H9 (cell line): ENCODE results near the gene HS2ST1. TPM values are rescaled to one million over a fixed set of nuclear protein-coding genes. Genes with fewer than 3 reads are reported as not detected.
A peak's percentile ranks its signal among the peaks of the same experiment; 100 is the strongest.

Experiments
- DNase-seq: peaks from one replicate; pipeline ENCODE4 v3.0.0-alpha.2; 2017
- H2AFZ ChIP-seq: one replicate; pipeline ENCODE4 v1.6.1; 2013; ENCODE audit warnings: mild to moderate bottlenecking, low read length, control low read depth, moderate library complexity
- H2AK5ac ChIP-seq: 2 replicates; pipeline ENCODE4 v1.6.1; 2013; ENCODE audit warnings: low read length, control low read depth, mixed read lengths; ENCODE audit not compliant: insufficient read length
- H2BK120ac ChIP-seq: one replicate; pipeline ENCODE4 v1.6.1; 2013; ENCODE audit warnings: low read depth, mild to moderate bottlenecking, low read length, control low read depth, inconsistent platforms; ENCODE audit not compliant: poor library complexity, severe bottlenecking
- H2BK12ac ChIP-seq: 2 replicates; pipeline ENCODE4 v1.6.1; 2013; ENCODE audit warnings: low read length, control low read depth, mixed read lengths, low read depth; ENCODE audit not compliant: insufficient read length
- H2BK15ac ChIP-seq: 2 replicates; pipeline ENCODE4 v1.6.1; 2013; ENCODE audit warnings: low read depth, low read length, control low read depth
- H2BK20ac ChIP-seq: one replicate; pipeline ENCODE4 v1.6.1; 2013; ENCODE audit warnings: low read depth, mild to moderate bottlenecking, low read length, control low read depth, inconsistent platforms; ENCODE audit not compliant: poor library complexity, severe bottlenecking
- H2BK5ac ChIP-seq: 2 replicates; pipeline ENCODE4 v1.6.1; 2013; ENCODE audit warnings: low read length, control low read depth, mixed read lengths; ENCODE audit not compliant: insufficient read length
- H3K14ac ChIP-seq: 2 replicates; pipeline ENCODE4 v1.6.1; 2013; ENCODE audit warnings: low read length, control low read depth; ENCODE audit not compliant: insufficient read depth
- H3K18ac ChIP-seq: 2 replicates; pipeline ENCODE4 v1.6.1; 2013; ENCODE audit warnings: low read depth, mild to moderate bottlenecking, mixed read lengths, low read length, control low read depth; ENCODE audit not compliant: insufficient read length
- H3K23ac ChIP-seq: 2 replicates; pipeline ENCODE4 v1.6.1; 2013; ENCODE audit warnings: low read length, control low read depth, mixed read lengths, low read depth; ENCODE audit not compliant: insufficient read length
- H3K23me2 ChIP-seq: 2 replicates; pipeline ENCODE4 v1.6.1; 2013; ENCODE audit warnings: low read depth, mild to moderate bottlenecking, mixed read lengths, low read length, control low read depth; ENCODE audit not compliant: insufficient read length, poor library complexity, severe bottlenecking
- H3K27ac ChIP-seq: 2 replicates; pipeline ENCODE4 v1.5.1; 2013; ENCODE audit warnings: low read length, control low read depth, mixed read lengths, low read depth; ENCODE audit not compliant: insufficient read length
- H3K27me3 ChIP-seq: 2 replicates; pipeline ENCODE4 v1.6.1; 2013; ENCODE audit warnings: low read length, control low read depth, inconsistent platforms; ENCODE audit not compliant: insufficient read depth
- H3K4ac ChIP-seq: 2 replicates; pipeline ENCODE4 v1.6.1; 2013; ENCODE audit warnings: low read depth, mild to moderate bottlenecking, control low read depth, inconsistent platforms, low read length, moderate library complexity
- H3K4me1 ChIP-seq: 2 replicates; pipeline ENCODE4 v1.6.1; 2013; ENCODE audit warnings: low read length, control low read depth, inconsistent platforms; ENCODE audit not compliant: insufficient read depth
- H3K4me2 ChIP-seq: 2 replicates; pipeline ENCODE4 v1.6.1; 2013; ENCODE audit warnings: low read length, control low read depth, mixed read lengths; ENCODE audit not compliant: insufficient read length, insufficient read depth
- H3K56ac ChIP-seq: 2 replicates; pipeline ENCODE4 v1.6.1; 2013; ENCODE audit warnings: low read depth, mild to moderate bottlenecking, mixed read lengths, low read length, control low read depth; ENCODE audit not compliant: insufficient read length
- H3K79me1 ChIP-seq: 2 replicates; pipeline ENCODE4 v1.6.1; 2013; ENCODE audit warnings: low read depth, mild to moderate bottlenecking, moderate library complexity, low read length, control low read depth, inconsistent platforms; ENCODE audit not compliant: insufficient read depth, poor library complexity, severe bottlenecking
- H3K79me2 ChIP-seq: 2 replicates; pipeline ENCODE4 v1.6.1; 2013; ENCODE audit warnings: low read length, control low read depth, inconsistent platforms; ENCODE audit not compliant: insufficient read depth
- H3K9ac ChIP-seq: 2 replicates; pipeline ENCODE4 v1.6.1; 2013; ENCODE audit warnings: low read length, control low read depth, mixed read lengths; ENCODE audit not compliant: insufficient read length; ENCODE audit errors: extremely low read depth
- H3K9me3 ChIP-seq: one replicate; pipeline ENCODE4 v1.6.1; 2013; ENCODE audit warnings: low read depth, low read length, inconsistent platforms; ENCODE audit not compliant: control insufficient read depth
- H3T11ph ChIP-seq: one replicate; pipeline ENCODE4 v1.6.1; 2013; ENCODE audit warnings: mild to moderate bottlenecking, low read length, control low read depth, inconsistent platforms
- H4K20me1 ChIP-seq: one replicate; pipeline ENCODE4 v1.6.1; 2013; ENCODE audit not compliant: control insufficient read depth, insufficient read length, insufficient read depth
- H4K5ac ChIP-seq: 2 replicates; pipeline ENCODE4 v1.6.1; 2013; ENCODE audit warnings: low read depth, mild to moderate bottlenecking, mixed read lengths, low read length, control low read depth; ENCODE audit not compliant: insufficient read length
- H4K8ac ChIP-seq: replicated peaks from 2 replicates; pipeline ENCODE4 v1.6.1; 2013; ENCODE audit warnings: low read length, control low read depth, mixed read lengths, low read depth; ENCODE audit not compliant: insufficient read length
- H4K91ac ChIP-seq: 2 replicates; pipeline ENCODE4 v1.6.1; 2013; ENCODE audit warnings: low read depth, mild to moderate bottlenecking, moderate library complexity, mixed read lengths, low read length, control low read depth; ENCODE audit not compliant: insufficient read length
- H3K27ac Mint-ChIP-seq, 3 experiments: 2 replicates in 2 of 3; 3 replicates in 1 of 3; pipeline ENCODE4 v1.8.0; 2020 to 2021; ENCODE audit warnings: mixed read lengths in 3 of 3, mild to moderate bottlenecking in 1 of 3, moderate library complexity in 1 of 3
- H3K27me3 Mint-ChIP-seq: 2 replicates; pipeline ENCODE4 v1.8.0; 2021; ENCODE audit warnings: low read depth, mild to moderate bottlenecking, moderate library complexity, mixed read lengths
- H3K36me3 Mint-ChIP-seq, 3 experiments: 2 replicates in 2 of 3; 3 replicates in 1 of 3; pipeline ENCODE4 v1.8.0; 2020 to 2021; ENCODE audit warnings: low read depth in 3 of 3, mixed read lengths in 3 of 3; ENCODE audit not compliant: insufficient read depth in 1 of 3
- H3K4me1 Mint-ChIP-seq, 2 experiments: 2 replicates each; pipeline ENCODE4 v1.8.0; 2020; ENCODE audit warnings: mixed read lengths in 2 of 2
- H3K4me3 Mint-ChIP-seq, 2 experiments: 2 replicates in 1 of 2; 3 replicates in 1 of 2; pipeline ENCODE4 v1.8.0; 2020 to 2021; ENCODE audit warnings: mild to moderate bottlenecking in 2 of 2, mixed read lengths in 2 of 2, moderate library complexity in 1 of 2
- H3K9me3 Mint-ChIP-seq, 2 experiments: 2 replicates in 1 of 2; 3 replicates in 1 of 2; pipeline ENCODE4 v1.8.0; 2020; ENCODE audit warnings: mild to moderate bottlenecking in 2 of 2, mixed read lengths in 2 of 2, moderate library complexity in 1 of 2
- WGBS: extraction: QIAGEN DNeasy Blood & Tissue Kit; methylation state at CpG from one replicate; pipeline ENCODE4 v1.1.7; 2013; ENCODE audit warnings: missing lambda C conversion rate, low lambda C conversion rate, mixed read lengths; ENCODE audit not compliant: insufficient read length; ENCODE audit errors: extremely low coverage; 5-methylcytosine and 5-hydroxymethylcytosine counted together
- total RNA-seq: library from RNA; stranded (reverse); gene quantifications from 2 replicates; pipeline ENCODE4 v1.2.1, GENCODE V29; 2021
- TF ChIP-seq, protein P1 (sequence below): fragments of 200-600 bp; sonication (generic); conservative IDR thresholded peaks from 3 replicates; pipeline ENCODE4 v1.8.0; 2021; ENCODE audit warnings: antibody characterized with exemption, mild to moderate bottlenecking

The HS2ST1 gene
- total RNA-seq, 1 experiment from 2014 or later = 20.1 TPM

DNA sequence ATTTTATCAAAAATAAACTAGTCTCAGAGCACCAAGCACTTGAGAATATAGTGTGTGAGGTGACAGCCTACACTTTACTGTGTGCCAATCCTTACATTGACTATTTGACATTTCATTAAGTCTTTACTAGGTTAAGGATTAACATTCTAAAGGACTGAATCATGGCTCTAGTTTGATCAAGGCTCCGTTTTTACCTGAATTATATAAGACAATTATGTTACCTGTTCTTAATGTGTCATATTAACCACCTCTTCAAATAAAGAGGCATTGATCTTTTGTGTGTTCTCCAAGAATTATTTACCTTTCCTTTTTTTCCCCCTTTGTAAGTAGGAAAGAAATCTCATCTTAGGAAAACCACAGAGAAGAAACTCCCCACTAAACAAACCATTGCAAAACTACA lies 189.7 kb downstream of the HS2ST1 start:
- no peak overlapping the region for H2BK120ac ChIP-seq
- peaks cover 18 to 23% (median 20%) of the 10 kb centered on the region in 3 experiments for H3K36me3 Mint-ChIP-seq
- H3K27ac Mint-ChIP-seq = peak overlapping the region in 1 of 3 experiments; percentile 21; a peak in 1 of 7 replicates
- H3K4me3 Mint-ChIP-seq = no peak overlapping the region
- H2AK5ac ChIP-seq = no peak overlapping the region
- H3K4me2 ChIP-seq = no peak overlapping the region
- peaks cover 22 to 28% of the 10 kb centered on the region in 2 experiments for H3K4me1 Mint-ChIP-seq
- peaks cover 6 to 12% of the 10 kb centered on the region in 2 experiments for H3K9me3 Mint-ChIP-seq
- no peak overlapping the region for H2AFZ ChIP-seq
- H2BK20ac ChIP-seq = no peak overlapping the region
- no peak overlapping the region for H3K56ac ChIP-seq
- H4K5ac ChIP-seq = no peak overlapping the region
- H3K9me3 ChIP-seq = no peaks in the 10 kb centered on the region
- H4K91ac ChIP-seq = no peak overlapping the region
- H3T11ph ChIP-seq = no peak overlapping the region
- H3K18ac ChIP-seq = no peak overlapping the region
- peaks cover 3% of the 10 kb centered on the region; the same call in 1 of the 2 replicates for H3K4me1 ChIP-seq
- no peak overlapping the region for H3K9ac ChIP-seq
- H4K8ac ChIP-seq = no peak overlapping the region
- H3K4ac ChIP-seq = no peak overlapping the region
- no peaks in the 10 kb centered on the region for H3K27me3 Mint-ChIP-seq
- no peak overlapping the region for H3K23ac ChIP-seq
- TF ChIP-seq, protein P1, sequence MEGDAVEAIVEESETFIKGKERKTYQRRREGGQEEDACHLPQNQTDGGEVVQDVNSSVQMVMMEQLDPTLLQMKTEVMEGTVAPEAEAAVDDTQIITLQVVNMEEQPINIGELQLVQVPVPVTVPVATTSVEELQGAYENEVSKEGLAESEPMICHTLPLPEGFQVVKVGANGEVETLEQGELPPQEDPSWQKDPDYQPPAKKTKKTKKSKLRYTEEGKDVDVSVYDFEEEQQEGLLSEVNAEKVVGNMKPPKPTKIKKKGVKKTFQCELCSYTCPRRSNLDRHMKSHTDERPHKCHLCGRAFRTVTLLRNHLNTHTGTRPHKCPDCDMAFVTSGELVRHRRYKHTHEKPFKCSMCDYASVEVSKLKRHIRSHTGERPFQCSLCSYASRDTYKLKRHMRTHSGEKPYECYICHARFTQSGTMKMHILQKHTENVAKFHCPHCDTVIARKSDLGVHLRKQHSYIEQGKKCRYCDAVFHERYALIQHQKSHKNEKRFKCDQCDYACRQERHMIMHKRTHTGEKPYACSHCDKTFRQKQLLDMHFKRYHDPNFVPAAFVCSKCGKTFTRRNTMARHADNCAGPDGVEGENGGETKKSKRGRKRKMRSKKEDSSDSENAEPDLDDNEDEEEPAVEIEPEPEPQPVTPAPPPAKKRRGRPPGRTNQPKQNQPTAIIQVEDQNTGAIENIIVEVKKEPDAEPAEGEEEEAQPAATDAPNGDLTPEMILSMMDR = no peak
- no peak overlapping the region for H2BK12ac ChIP-seq
- H3K79me1 ChIP-seq = no peaks in the 10 kb centered on the region
- no peak overlapping the region for H2BK15ac ChIP-seq
- H4K20me1 ChIP-seq = no peaks in the 10 kb centered on the region
- no peaks in the 10 kb centered on the region for H3K79me2 ChIP-seq
- no peaks in the 10 kb centered on the region for H3K23me2 ChIP-seq
- no CpG with 5 or more reads among the region's 1 CpG for WGBS
- H3K27ac ChIP-seq = no peak overlapping the region
- no peaks in the 10 kb centered on the region for H3K27me3 ChIP-seq
- H3K14ac ChIP-seq = no peak overlapping the region
- H2BK5ac ChIP-seq = no peak overlapping the region
- no peak for DNase-seq
